Frontal cortex (tissue), 4 donors: Measurements from ENCODE around the gene GABRQ. TPM values are rescaled to one million over a fixed set of nuclear protein-coding genes. Genes with fewer than 3 reads are reported as not detected.
A peak's percentile ranks its signal among the peaks of the same experiment; 100 is the strongest.

ENCODE experiments used
- DNase-seq, 2 donors: peaks; one replicate each; pipeline ENCODE4 v3.0.0; 2012; ENCODE audit warnings: low spot score in 2 of 2
- FAIRE-seq: peaks from 2 replicates; lab custom pipeline; 2012; peaks lifted over from hg19 to GRCh38; lab: Jason Lieb, UNC
- total RNA-seq: library from RNA; depleted of rRNA; stranded (reverse); fragments of >200 nt; gene quantifications from one replicate; pipeline ENCODE4 v1.2.3, GENCODE V29; 2014
- donor health status: control.
- donor health status: control.
- donor health status: control.

The GABRQ gene
- 0.82 TPM for total RNA-seq

- no peak for FAIRE-seq
- peak in 1 of 2 donors; percentile 39 for DNase-seq
These were observed at the start of gene GABRQ for GRCh38 chrX:152637649-152638442. TSS of gene GABRQ (plus strand) at chrX:152637895. CDS start at chrX:152638203, 308 bp downstream.

GRCh38 chrX:152588206-152588605 is 49.5 kb upstream of the GABRQ start:
- DNase-seq, result no peak
- no peak for FAIRE-seq

GRCh38 chrX:152600853-152601633 is 36.7 kb upstream of the GABRQ start:
- no peak for DNase-seq

GRCh38 chrX:152601848-152602616 is 35.7 kb upstream of the GABRQ start:
- FAIRE-seq (no peak), DNase-seq (no peak)

More at GRCh38 chrX:152600853-152601633, 36.7 kb upstream of the GABRQ start:
- FAIRE-seq, result no peak

GRCh38 chrX:152614791-152615190 is 22.9 kb upstream of the GABRQ start:
- no peak for DNase-seq
- FAIRE-seq, result no peak

- FAIRE-seq, result no peak
- no peak for DNase-seq
These were observed 17.8 kb upstream of the GABRQ start for GRCh38 chrX:152619897-152620296.

- FAIRE-seq (no peak), DNase-seq (no peak)
These were observed 5.1 kb upstream of the GABRQ start for GRCh38 chrX:152632445-152633097.

GRCh38 chrX:152635941-152636340 is 1.8 kb upstream of the GABRQ start:
- DNase-seq, result peak in 1 of 2 donors; percentile 20
- FAIRE-seq, result no peak

- DNase-seq, result no peak
- no peak for FAIRE-seq
These were observed 779 bp downstream of the GABRQ start for GRCh38 chrX:152638443-152638904.

- DNase-seq, result no peak
- FAIRE-seq, result no peak
These were observed 1.7 kb downstream of the GABRQ start for GRCh38 chrX:152639426-152639825.

GRCh38 chrX:152640034-152640818 is 2.5 kb downstream of the GABRQ start:
- DNase-seq, result no peak
- no peak for FAIRE-seq

GRCh38 chrX:152641256-152641875 is 3.7 kb downstream of the GABRQ start:
- FAIRE-seq (no peak), DNase-seq (no peak)

GRCh38 chrX:152641996-152642395 is 4.3 kb downstream of the GABRQ start:
- FAIRE-seq (no peak), DNase-seq (peak in 1 of 2 donors; percentile 10)

GRCh38 chrX:152642931-152643564 is 5.4 kb downstream of the GABRQ start:
- DNase-seq, result peak in 1 of 2 donors; percentile 12
- FAIRE-seq, result no peak

- DNase-seq (no peak), FAIRE-seq (no peak)
These were observed 9.3 kb downstream of the GABRQ start for GRCh38 chrX:152646961-152647360.

GRCh38 chrX:152647978-152648377 is 10.3 kb downstream of the GABRQ start:
- no peak for DNase-seq
- no peak for FAIRE-seq

- no peak for FAIRE-seq
- DNase-seq, result no peak
These were observed 14.4 kb downstream of the GABRQ start for GRCh38 chrX:152652060-152652459.

- FAIRE-seq, result no peak
- no peak for DNase-seq
These were observed 14.8 kb downstream of the GABRQ start for GRCh38 chrX:152652467-152652866.
